ENCODE results near the gene SYTL5.

GRCh38 chrX:38052096-38052495 lies 45.7 kb downstream of the SYTL5 start:
- TF ChIP-seq SUZ12 (IDR thresholded peaks at IDR 0.05; ENCODE audit: extremely low read depth, insufficient read depth, insufficient read length) = no peak
- TF ChIP-seq YY1 (IDR thresholded peaks at IDR 0.05; ENCODE audit: insufficient read depth, insufficient read length) = no peak
- TF ChIP-seq ZNF274 (IDR thresholded peaks at IDR 0.05; ENCODE audit: low read depth, low read length) = no peak
